SH-SY5Y (cell line): Measurements from ENCODE around the gene TBX6.

Experiments used
- GATA2 ChIP-seq: IDR thresholded peaks from 2 replicates; pipeline ENCODE4 v1.6.1; 2011; ENCODE audit warnings: mild to moderate bottlenecking, low read depth, low read length
- GATA3 ChIP-seq: IDR thresholded peaks from 2 replicates; pipeline ENCODE4 v1.6.1; 2011; ENCODE audit warnings: low read depth, mild to moderate bottlenecking, low read length, moderate library complexity

- TF ChIP-seq GATA3 (no peak), GATA2 (no peak)
Observed at GRCh38 chr16:30068333-30068732, 23.4 kb downstream of the TBX6 start.
